22Rv1 (cell line): ENCODE results near the gene PLEKHN1.

Experiments
- CTCF ChIP-seq: fragments of 450-650 bp; IDR thresholded peaks from 2 replicates; pipeline ENCODE4 v1.5.1; 2017; ENCODE audit warnings: mild to moderate bottlenecking
- ZFX ChIP-seq: fragments of 450-650 bp; IDR thresholded peaks from 2 replicates; pipeline ENCODE4 v1.6.1; 2017; ENCODE audit warnings: antibody characterized with exemption, borderline replicate concordance

- TF ChIP-seq CTCF, result no peak
- TF ChIP-seq ZFX, result no peak
Measured at GRCh38 chr1:1003618-1004419, 37.5 kb downstream of the PLEKHN1 start.
